ENCODE measurements around the gene FAM193B. TPM values are rescaled to one million over a fixed set of nuclear protein-coding genes. Genes with fewer than 3 reads are reported as not detected.
"Not testable (repeated sequence)": the region's sequence is repeated elsewhere in the genome, so short reads cannot be mapped to it uniquely, and the experiment has no call there.

The FAM193B gene
- total and polyA plus RNA-seq, 10 donors, result 86.9 to 364 (median 134) TPM

- H3K27ac ChIP-seq, result no peak overlapping the region
- no peak for TF ChIP-seq CTCF (IDR thresholded peaks at IDR 0.05 in 8 of 11, conservative IDR thresholded peaks at IDR 0.05 in 3 of 11)
- no peak for TF ChIP-seq POLR2AphosphoS5 (IDR thresholded peaks at IDR 0.05)
- TF ChIP-seq POLR2A (IDR thresholded peaks at IDR 0.05), result no peak
- no peaks in the 10 kb centered on the region for H3K27me3 ChIP-seq (replicated peaks in 1 of 7)
- H3K9me3 ChIP-seq, result no peaks in the 10 kb centered on the region
- H3K4me3 ChIP-seq, result no peak overlapping the region
- H3K36me3 ChIP-seq, result peaks cover 0 to 100% (median 56%) of the 10 kb centered on the region in 6 donors
- DNase-seq, result no peak
- 92 to 98% (median 96%) methylated on average over 3 of the region's 3 CpGs for WGBS, 5 donors
- peaks cover 0 to 24% (median 14%) of the 10 kb centered on the region in 6 donors for H3K4me1 ChIP-seq
- intact Hi-C loops (cut with DNase I; ENCODE audit: low total_unique reads), result no loop called here
These were observed 68.1 kb downstream of the FAM193B start for GRCh38 chr5:177486256-177486655.

- Histone ChIP-seq H3K4me1 (peaks cover 0 to 21% (median 9%) of the 10 kb centered on the region in 6 donors), H3K36me3 (peaks cover 0 to 98% (median 54%) of the 10 kb centered on the region in 6 donors)
- H3K27me3 ChIP-seq (replicated peaks in 1 of 7); H3K9me3 ChIP-seq; H3K4me3 ChIP-seq; intact Hi-C loops (cut with DNase I; ENCODE audit: low total_unique reads); DNase-seq; H3K27ac ChIP-seq: not testable (repeated sequence)
- WGBS, 5 donors, result 88 to 100% (median 97%) methylated on average over 3 of the region's 3 CpGs
These were observed 68.6 kb downstream of the FAM193B start for GRCh38 chr5:177485753-177486152.

GRCh38 chr5:177484902-177485549, 69.3 kb downstream of the FAM193B start:
- peaks cover 0 to 90% (median 48%) of the 10 kb centered on the region in 6 donors for H3K36me3 ChIP-seq
- no peaks in the 10 kb centered on the region for H3K27me3 ChIP-seq (replicated peaks in 1 of 7)
- peak; percentile 47 for DNase-seq
- 71 to 83% (median 77%) methylated on average over 11 to 13 of the region's 13 CpGs for WGBS, 5 donors
- H3K4me1 ChIP-seq, result peaks cover 1 to 19% (median 11%) of the 10 kb centered on the region in 6 donors
- no peak overlapping the region for H3K27ac ChIP-seq
- no peaks in the 10 kb centered on the region for H3K9me3 ChIP-seq
- no peak overlapping the region for H3K4me3 ChIP-seq
- TF ChIP-seq POLR2AphosphoS5 (IDR thresholded peaks at IDR 0.05), result no peak
- no peak for TF ChIP-seq POLR2A (IDR thresholded peaks at IDR 0.05)
- no peak for TF ChIP-seq CTCF (IDR thresholded peaks at IDR 0.05 in 8 of 11, conservative IDR thresholded peaks at IDR 0.05 in 3 of 11)
- intact Hi-C loops (cut with DNase I; ENCODE audit: low total_unique reads), result no loop called here

GRCh38 chr5:177483994-177484901, 70.1 kb downstream of the FAM193B start:
- H3K27ac ChIP-seq, result no peak overlapping the region

GRCh38 chr5:177483042-177483441, 71.3 kb downstream of the FAM193B start:
- H3K4me1 ChIP-seq, result peaks cover 16 to 30% (median 25%) of the 10 kb centered on the region in 6 donors
- H3K27me3 ChIP-seq (replicated peaks in 1 of 7), result no peaks in the 10 kb centered on the region
- WGBS, 5 donors, result 94 to 97% (median 95%) methylated on average over 9 of the region's 9 CpGs
- H3K9me3 ChIP-seq, result no peaks in the 10 kb centered on the region
- peak; percentile 35 for DNase-seq
- intact Hi-C loops (cut with DNase I; ENCODE audit: low total_unique reads), result no loop called here
- no peak for TF ChIP-seq CTCF (IDR thresholded peaks at IDR 0.05 in 8 of 11, conservative IDR thresholded peaks at IDR 0.05 in 3 of 11)
- TF ChIP-seq POLR2A (IDR thresholded peaks at IDR 0.05), result no peak
- TF ChIP-seq POLR2AphosphoS5 (IDR thresholded peaks at IDR 0.05), result no peak
- H3K36me3 ChIP-seq, result peaks cover 0 to 71% (median 29%) of the 10 kb centered on the region in 6 donors
- no peak overlapping the region for H3K4me3 ChIP-seq
- H3K27ac ChIP-seq, result no peak overlapping the region

More at GRCh38 chr5:177483994-177484901, 70.1 kb downstream of the FAM193B start:
- peak; percentile 63 for DNase-seq
- no peak for TF ChIP-seq POLR2A (IDR thresholded peaks at IDR 0.05)
- peak in 1 of 3 donors; percentile 38 for TF ChIP-seq POLR2AphosphoS5 (IDR thresholded peaks at IDR 0.05)
- Histone ChIP-seq H3K4me1 (peaks cover 9 to 19% (median 13%) of the 10 kb centered on the region in 6 donors), H3K9me3 (no peaks in the 10 kb centered on the region), H3K36me3 (peaks cover 0 to 83% (median 41%) of the 10 kb centered on the region in 6 donors), H3K4me3 (no peak overlapping the region), H3K27me3 (replicated peaks in 1 of 7) (no peaks in the 10 kb centered on the region)
- intact Hi-C loops (cut with DNase I; ENCODE audit: low total_unique reads), result no loop called here
- WGBS, 5 donors, result 89 to 95% (median 92%) methylated on average over 22 of the region's 22 CpGs
